Fibroblast of skin of abdomen (primary cell): ENCODE results near the gene NEURL1B.

Source experiments
- DNase-seq: peaks from one replicate; pipeline ENCODE4 v3.0.0-alpha.2; 2013

Gene NEURL1B

GRCh38 chr5:172608773-172609172 is 32.3 kb upstream of the NEURL1B start:
- DNase-seq: no peak

GRCh38 chr5:172610643-172611042 is 30.4 kb upstream of the NEURL1B start:
- no peak for DNase-seq

GRCh38 chr5:172611913-172612312 is 29.1 kb upstream of the NEURL1B start:
- no peak for DNase-seq

- no peak for DNase-seq
These were observed 28.3 kb upstream of the NEURL1B start for GRCh38 chr5:172612771-172613170.

GRCh38 chr5:172616136-172616535 is 24.9 kb upstream of the NEURL1B start:
- no peak for DNase-seq

- DNase-seq: no peak
These were observed 24.3 kb upstream of the NEURL1B start for GRCh38 chr5:172616730-172617129.

GRCh38 chr5:172617817-172618216 is 23.2 kb upstream of the NEURL1B start:
- no peak for DNase-seq

- no peak for DNase-seq
These were observed 22.3 kb upstream of the NEURL1B start for GRCh38 chr5:172618574-172619365.

- DNase-seq: no peak
These were observed 20.6 kb upstream of the NEURL1B start for GRCh38 chr5:172620506-172620905.

- DNase-seq: no peak
These were observed 18.7 kb upstream of the NEURL1B start for GRCh38 chr5:172622091-172623046.

- DNase-seq: no peak
These were observed 17.6 kb upstream of the NEURL1B start for GRCh38 chr5:172623313-172623980.

GRCh38 chr5:172624083-172624995 is 16.7 kb upstream of the NEURL1B start:
- DNase-seq: no peak

- no peak for DNase-seq
These were observed 15.8 kb upstream of the NEURL1B start for GRCh38 chr5:172624996-172625964.

GRCh38 chr5:172626031-172626581 is 15.0 kb upstream of the NEURL1B start:
- no peak for DNase-seq

- DNase-seq: no peak
These were observed 11.0 kb upstream of the NEURL1B start for GRCh38 chr5:172630082-172630481.

- no peak for DNase-seq
These were observed 10.6 kb upstream of the NEURL1B start for GRCh38 chr5:172630482-172630881.

- DNase-seq: no peak
These were observed 10.1 kb upstream of the NEURL1B start for GRCh38 chr5:172630986-172631385.

GRCh38 chr5:172632346-172633092 is 8.5 kb upstream of the NEURL1B start:
- no peak for DNase-seq

GRCh38 chr5:172633403-172633970 is 7.6 kb upstream of the NEURL1B start:
- no peak for DNase-seq
